Measurements from ENCODE around the gene ST3GAL3. TPM values are rescaled to one million over a fixed set of nuclear protein-coding genes. Genes with fewer than 3 reads are reported as not detected.

Gene ST3GAL3
- total RNA-seq, 1 experiment from 2014 or later = 26.8 TPM

DNA sequence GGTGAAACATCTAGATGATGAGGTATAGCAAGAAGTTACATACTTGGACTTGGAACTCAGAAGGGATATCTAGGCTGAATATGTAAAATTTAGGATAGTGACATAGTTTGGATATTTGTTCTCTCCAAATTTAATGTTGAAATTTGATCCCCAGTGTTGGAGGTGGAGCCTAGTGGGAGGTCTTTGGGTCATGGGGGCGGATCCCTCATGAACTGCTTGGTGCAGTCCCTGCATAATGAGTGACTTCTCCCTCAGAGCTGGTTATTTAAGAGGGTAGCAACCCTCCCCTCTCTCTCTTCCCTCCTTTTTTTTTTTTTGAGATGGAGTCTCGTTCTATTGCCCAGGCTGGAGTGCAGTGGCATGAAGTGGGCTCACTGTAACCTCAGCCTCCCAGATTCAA, 15.5 kb downstream of the ST3GAL3 start:
- Histone ChIP-seq H3K4me1 (ENCODE audit: insufficient read depth, low read length, poor library complexity, severe bottlenecking) (no peaks in the 10 kb centered on the region), H3K4me3 (ENCODE audit: low read depth, low read length, poor library complexity, severe bottlenecking) (no peak overlapping the region), H3K9me3 (ENCODE audit: low read depth, low read length, poor library complexity, severe bottlenecking) (no peaks in the 10 kb centered on the region), H3K36me3 (ENCODE audit: insufficient read depth, low read length, poor library complexity, severe bottlenecking) (no peaks in the 10 kb centered on the region), H3K27ac (ENCODE audit: low read depth, low read length, poor library complexity, severe bottlenecking) (no peak overlapping the region), H3K27me3 (replicated peaks; ENCODE audit: insufficient read depth, low read depth, low read length, poor library complexity) (no peaks in the 10 kb centered on the region)
- ChIA-PET CTCF (no interaction called here), POLR2A (ENCODE audit: low non-redundant PET) (no interaction called here)
- no TSS peak for BruUV-seq (replicated peaks)
- intact Hi-C loops (cut with micrococcal nuclease; ENCODE audit: unreplicated experiment) = no loop called here
- DNase-seq (ENCODE audit: low spot score) = no peak
- TF ChIP-seq EZH2 (IDR thresholded peaks at IDR 0.05; ENCODE audit: borderline replicate concordance, low read depth, low read length, poor library complexity, severe bottlenecking) = no peak
- TF ChIP-seq, protein P1, sequence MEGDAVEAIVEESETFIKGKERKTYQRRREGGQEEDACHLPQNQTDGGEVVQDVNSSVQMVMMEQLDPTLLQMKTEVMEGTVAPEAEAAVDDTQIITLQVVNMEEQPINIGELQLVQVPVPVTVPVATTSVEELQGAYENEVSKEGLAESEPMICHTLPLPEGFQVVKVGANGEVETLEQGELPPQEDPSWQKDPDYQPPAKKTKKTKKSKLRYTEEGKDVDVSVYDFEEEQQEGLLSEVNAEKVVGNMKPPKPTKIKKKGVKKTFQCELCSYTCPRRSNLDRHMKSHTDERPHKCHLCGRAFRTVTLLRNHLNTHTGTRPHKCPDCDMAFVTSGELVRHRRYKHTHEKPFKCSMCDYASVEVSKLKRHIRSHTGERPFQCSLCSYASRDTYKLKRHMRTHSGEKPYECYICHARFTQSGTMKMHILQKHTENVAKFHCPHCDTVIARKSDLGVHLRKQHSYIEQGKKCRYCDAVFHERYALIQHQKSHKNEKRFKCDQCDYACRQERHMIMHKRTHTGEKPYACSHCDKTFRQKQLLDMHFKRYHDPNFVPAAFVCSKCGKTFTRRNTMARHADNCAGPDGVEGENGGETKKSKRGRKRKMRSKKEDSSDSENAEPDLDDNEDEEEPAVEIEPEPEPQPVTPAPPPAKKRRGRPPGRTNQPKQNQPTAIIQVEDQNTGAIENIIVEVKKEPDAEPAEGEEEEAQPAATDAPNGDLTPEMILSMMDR (conservative IDR thresholded peaks at IDR 0.05; ENCODE audit: low read depth, low read length) = no peak

DNA sequence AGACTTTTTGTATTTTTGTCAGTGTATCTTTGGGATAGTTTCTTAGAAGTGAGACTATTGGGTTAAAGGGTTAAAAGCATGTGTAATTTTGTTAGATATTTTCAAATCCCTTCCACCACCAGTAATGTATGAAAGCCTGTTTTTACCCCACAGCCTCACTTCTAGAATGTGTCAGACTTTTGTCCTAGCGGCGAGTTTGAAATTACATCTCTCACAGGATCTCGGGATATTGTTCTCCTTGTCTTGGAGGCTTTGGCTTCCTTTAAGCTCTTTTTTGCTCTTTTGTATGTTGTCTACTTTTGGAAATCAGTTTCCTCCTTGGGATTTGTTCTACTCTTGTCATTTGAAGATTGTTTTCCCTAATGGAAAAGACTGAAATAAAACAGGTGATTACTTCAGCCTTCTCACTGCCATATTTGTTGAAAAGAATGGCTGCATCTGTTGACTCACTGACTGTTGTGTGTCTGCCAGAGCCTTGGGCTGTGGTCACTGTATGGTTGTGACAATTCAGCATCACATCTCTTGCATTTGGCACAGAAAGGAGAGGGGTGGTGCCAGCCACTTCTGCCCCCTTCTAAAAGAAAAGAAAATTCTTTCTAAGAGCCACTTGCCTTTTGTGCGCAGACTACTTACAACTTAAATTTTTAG, 22.6 kb downstream of the ST3GAL3 start:
- no peak for DNase-seq (ENCODE audit: low spot score)
- Histone ChIP-seq H3K4me1 (ENCODE audit: insufficient read depth, low read length, poor library complexity, severe bottlenecking) (no peaks in the 10 kb centered on the region), H3K27ac (ENCODE audit: low read depth, low read length, poor library complexity, severe bottlenecking) (no peak overlapping the region), H3K9me3 (ENCODE audit: low read depth, low read length, poor library complexity, severe bottlenecking) (no peaks in the 10 kb centered on the region), H3K4me3 (ENCODE audit: low read depth, low read length, poor library complexity, severe bottlenecking) (no peak overlapping the region), H3K36me3 (ENCODE audit: insufficient read depth, low read length, poor library complexity, severe bottlenecking) (no peaks in the 10 kb centered on the region), H3K27me3 (replicated peaks; ENCODE audit: insufficient read depth, low read depth, low read length, poor library complexity) (no peaks in the 10 kb centered on the region)
- ChIA-PET CTCF (no interaction called here), POLR2A (ENCODE audit: low non-redundant PET) (no interaction called here)
- no TSS peak for BruUV-seq (replicated peaks)
- no peak for TF ChIP-seq EZH2 (IDR thresholded peaks at IDR 0.05; ENCODE audit: borderline replicate concordance, low read depth, low read length, poor library complexity, severe bottlenecking)
- TF ChIP-seq, protein P1 (conservative IDR thresholded peaks at IDR 0.05; ENCODE audit: low read depth, low read length) = no peak
- intact Hi-C loops (cut with micrococcal nuclease; ENCODE audit: unreplicated experiment) = no loop called here

DNA sequence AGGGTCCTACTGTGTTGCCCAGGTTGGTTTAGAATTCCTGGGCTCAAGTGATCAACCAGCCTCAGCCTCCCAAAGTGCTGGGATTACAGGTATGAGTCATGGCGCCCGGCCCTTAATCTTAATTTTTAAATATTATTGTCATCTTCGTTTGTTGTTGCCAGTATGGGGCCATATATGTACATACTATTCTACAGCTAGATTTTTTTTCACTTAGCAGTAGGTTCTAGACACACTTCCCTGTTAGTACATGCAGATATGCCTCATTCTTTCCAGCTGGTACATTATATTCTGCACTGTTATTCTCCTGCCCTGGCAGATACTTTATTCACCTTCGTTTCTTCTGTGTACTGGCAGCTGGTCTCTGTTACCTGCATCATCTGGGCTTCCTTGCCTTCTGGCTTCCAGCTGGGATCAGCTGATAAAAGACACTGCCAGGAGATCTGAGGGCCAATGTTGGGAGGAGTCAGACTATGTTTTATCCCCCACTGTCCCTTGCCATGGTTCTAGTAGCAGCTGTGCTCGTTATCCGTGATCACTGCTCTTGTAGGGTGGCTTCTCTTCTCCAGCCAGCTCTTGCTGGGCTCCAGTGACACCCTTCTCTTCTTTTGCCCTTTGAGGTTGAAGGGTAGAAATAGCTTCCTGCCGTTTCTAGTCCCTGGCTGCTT, 24.7 kb downstream of the ST3GAL3 start:
- Histone ChIP-seq H3K36me3 (ENCODE audit: insufficient read depth, low read length, poor library complexity, severe bottlenecking) (peaks cover 4% of the 10 kb centered on the region), H3K4me3 (ENCODE audit: low read depth, low read length, poor library complexity, severe bottlenecking) (no peak overlapping the region), H3K9me3 (ENCODE audit: low read depth, low read length, poor library complexity, severe bottlenecking) (no peaks in the 10 kb centered on the region), H3K27ac (ENCODE audit: low read depth, low read length, poor library complexity, severe bottlenecking) (no peak overlapping the region), H3K27me3 (replicated peaks; ENCODE audit: insufficient read depth, low read depth, low read length, poor library complexity) (no peaks in the 10 kb centered on the region), H3K4me1 (ENCODE audit: insufficient read depth, low read length, poor library complexity, severe bottlenecking) (no peaks in the 10 kb centered on the region)
- POLR2A ChIA-PET (ENCODE audit: low non-redundant PET) = no interaction called here
- no peak for TF ChIP-seq EZH2 (IDR thresholded peaks at IDR 0.05; ENCODE audit: borderline replicate concordance, low read depth, low read length, poor library complexity, severe bottlenecking)
- TF ChIP-seq, protein P1 (conservative IDR thresholded peaks at IDR 0.05; ENCODE audit: low read depth, low read length) = no peak
- no peak for DNase-seq (ENCODE audit: low spot score)
- CTCF ChIA-PET = no interaction called here
- BruUV-seq (replicated peaks) = no TSS peak
- intact Hi-C loops (cut with micrococcal nuclease; ENCODE audit: unreplicated experiment) = no loop called here

All from A673 (cell line).